Panc1 (cell line): ENCODE data around the gene P2RX1. TPM values are rescaled to one million over a fixed set of nuclear protein-coding genes. Genes with fewer than 3 reads are reported as not detected.

Experiments used
- ATAC-seq: fragments of 200-7000 bp; cut with Tn5 transposase; 2 replicates; pipeline ENCODE4 v1.9.1; 2020; ENCODE audit warnings: mild to moderate bottlenecking, moderate library complexity
- BruUV-seq: library from RNA; stranded (reverse); fragments of 400-500 nt; replicated peaks from 2 replicates; lab custom pipeline; 2021; lab: Mats Ljungman, UMichigan
- CTCF ChIA-PET: fragments of 300-600 bp; sonication (Branson Sonifier 250); formaldehyde crosslinking; loops from one replicate; lab custom pipeline; 2022; ENCODE audit warnings: antibody characterized with exemption; lab: Charles Lee
- POLR2A ChIA-PET: fragments of 300-600 bp; sonication (Branson Sonifier 250); formaldehyde crosslinking; loops from one replicate; lab custom pipeline; 2022; ENCODE audit warnings: antibody characterized with exemption; lab: Charles Lee
- DNase-seq: peaks from one replicate; pipeline ENCODE4 v3.0.0-alpha.2; 2010; ENCODE audit warnings: low read depth, low spot score
- H3K27ac ChIP-seq: 2 replicates; pipeline ENCODE4 v1.5.1; 2011; ENCODE audit warnings: mild to moderate bottlenecking, low read length, inconsistent platforms
- H3K27me3 ChIP-seq: fragments of 200-500 bp; sonication (Bioruptor generic); 2 replicates; pipeline ENCODE4 v1.6.0; 2014; ENCODE audit warnings: low read length, inconsistent platforms; ENCODE audit not compliant: control insufficient read depth, insufficient read depth
- H3K36me3 ChIP-seq: fragments of 200-500 bp; sonication (Bioruptor generic); 2 replicates; pipeline ENCODE4 v1.5.1; 2014; ENCODE audit warnings: inconsistent platforms, mild to moderate bottlenecking, low read length, moderate library complexity; ENCODE audit not compliant: control insufficient read depth, insufficient read depth
- H3K4me1 ChIP-seq: 2 replicates; pipeline ENCODE4 v1.5.1; 2011; ENCODE audit warnings: inconsistent platforms, mild to moderate bottlenecking, low read length, moderate library complexity; ENCODE audit not compliant: control insufficient read depth, insufficient read depth
- H3K4me3 ChIP-seq, 2 experiments: 2 replicates each; pipeline ENCODE4 v1.5.1; 2011 to 2012; ENCODE audit warnings: low read depth in 2 of 2, low read length in 2 of 2, mild to moderate bottlenecking in 2 of 2, inconsistent platforms in 1 of 2, moderate library complexity in 1 of 2
- H3K9me3 ChIP-seq: fragments of 200-500 bp; sonication (Bioruptor generic); 2 replicates; pipeline ENCODE4 v1.5.1; 2014; ENCODE audit warnings: low read depth, mild to moderate bottlenecking, inconsistent platforms, low read length, moderate library complexity; ENCODE audit not compliant: control insufficient read depth, insufficient read depth
- POLR2AphosphoS5 ChIP-seq: IDR thresholded peaks from 2 replicates; pipeline ENCODE4 v1.6.1; 2012; ENCODE audit warnings: mild to moderate bottlenecking, low read depth, low read length, moderate library complexity
- SIN3A ChIP-seq: IDR thresholded peaks from 2 replicates; pipeline ENCODE4 v1.6.1; 2012; ENCODE audit warnings: low read depth, mild to moderate bottlenecking, low read length, moderate library complexity, borderline replicate concordance; ENCODE audit not compliant: insufficient read depth
- TCF7L2 ChIP-seq: IDR thresholded peaks from 2 replicates; pipeline ENCODE4 v1.6.1; 2011; ENCODE audit warnings: mild to moderate bottlenecking, low read depth, low read length, inconsistent platforms
- in situ Hi-C: cut with HindIII; loops from 2 replicates; pipeline ENCODE4 v1.10.0; 2016; ENCODE audit warnings: low sequenced_read_pairs, low pct_unique_long_range_greater_than_20kb
- intact Hi-C: fragments of 100-400 bp; cut with micrococcal nuclease; formaldehyde crosslinking; loops from one replicate; pipeline ENCODE4 v1.10.0; 2022; ENCODE audit not compliant: unreplicated experiment
- total RNA-seq: library from RNA; stranded (reverse); gene quantifications from one replicate; pipeline ENCODE4 v1.2.1, GENCODE V29; 2021; ENCODE audit not compliant: unreplicated experiment
- TF ChIP-seq, protein P1 (sequence below): fragments of 450-650 bp; IDR thresholded peaks from 2 replicates; pipeline ENCODE4 v1.5.1; 2017; ENCODE audit warnings: mild to moderate bottlenecking
- TF ChIP-seq, protein P2 (sequence below), 2 experiments: IDR thresholded peaks; 2 replicates each; pipeline ENCODE4 v1.6.1; 2011 to 2012; ENCODE audit warnings: low read depth in 2 of 2, control low read depth in 1 of 2, low read length in 1 of 2, mild to moderate bottlenecking in 1 of 2, moderate library complexity in 1 of 2; ENCODE audit not compliant: insufficient read depth in 1 of 2

P2RX1 gene
- total RNA-seq, 1 experiment from 2014 or later, result not detected

DNA sequence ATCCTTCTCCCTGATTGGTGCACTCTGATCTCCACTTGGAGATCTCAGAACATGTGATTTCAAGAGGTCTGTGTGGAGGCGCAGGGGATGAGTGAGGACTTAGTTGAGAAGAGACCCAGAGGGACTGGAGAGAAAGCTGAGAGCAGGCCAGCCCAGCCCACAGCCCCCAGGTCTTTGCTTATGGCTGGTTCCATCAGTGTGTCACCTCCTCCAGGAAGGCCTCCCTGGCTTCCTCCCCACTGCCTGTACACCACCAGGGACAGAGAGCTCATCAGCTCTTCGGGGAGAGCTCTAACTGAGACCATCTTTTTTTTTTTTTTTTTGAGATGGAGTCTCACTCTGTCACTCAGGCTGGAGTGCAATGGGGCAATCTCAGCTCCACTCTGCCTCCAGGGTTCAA, 3.4 kb downstream of the P2RX1 start:
- no peak for ATAC-seq
- DNase-seq, result no peak
- Histone ChIP-seq H3K27ac (no peak overlapping the region), H3K9me3 (no peaks in the 10 kb centered on the region), H3K4me1 (no peaks in the 10 kb centered on the region; the same call in 1 of the 2 replicates), H3K27me3 (no peaks in the 10 kb centered on the region), H3K4me3 (no peak overlapping the region), H3K36me3 (no peaks in the 10 kb centered on the region)
- no TSS peak for BruUV-seq
- intact Hi-C loops, result no loop called here
- ChIA-PET POLR2A (interaction anchor here (0.5 kb wide), 1 partner anchor 153 kb away, joined by 3 read pairs; no protein-coding TSS in a partner anchor), CTCF (no interaction called here)
- TF ChIP-seq SIN3A (no peak), TCF7L2 (no peak), POLR2AphosphoS5 (no peak)
- TF ChIP-seq, protein P1, sequence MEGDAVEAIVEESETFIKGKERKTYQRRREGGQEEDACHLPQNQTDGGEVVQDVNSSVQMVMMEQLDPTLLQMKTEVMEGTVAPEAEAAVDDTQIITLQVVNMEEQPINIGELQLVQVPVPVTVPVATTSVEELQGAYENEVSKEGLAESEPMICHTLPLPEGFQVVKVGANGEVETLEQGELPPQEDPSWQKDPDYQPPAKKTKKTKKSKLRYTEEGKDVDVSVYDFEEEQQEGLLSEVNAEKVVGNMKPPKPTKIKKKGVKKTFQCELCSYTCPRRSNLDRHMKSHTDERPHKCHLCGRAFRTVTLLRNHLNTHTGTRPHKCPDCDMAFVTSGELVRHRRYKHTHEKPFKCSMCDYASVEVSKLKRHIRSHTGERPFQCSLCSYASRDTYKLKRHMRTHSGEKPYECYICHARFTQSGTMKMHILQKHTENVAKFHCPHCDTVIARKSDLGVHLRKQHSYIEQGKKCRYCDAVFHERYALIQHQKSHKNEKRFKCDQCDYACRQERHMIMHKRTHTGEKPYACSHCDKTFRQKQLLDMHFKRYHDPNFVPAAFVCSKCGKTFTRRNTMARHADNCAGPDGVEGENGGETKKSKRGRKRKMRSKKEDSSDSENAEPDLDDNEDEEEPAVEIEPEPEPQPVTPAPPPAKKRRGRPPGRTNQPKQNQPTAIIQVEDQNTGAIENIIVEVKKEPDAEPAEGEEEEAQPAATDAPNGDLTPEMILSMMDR, result no peak
- TF ChIP-seq, protein P2, sequence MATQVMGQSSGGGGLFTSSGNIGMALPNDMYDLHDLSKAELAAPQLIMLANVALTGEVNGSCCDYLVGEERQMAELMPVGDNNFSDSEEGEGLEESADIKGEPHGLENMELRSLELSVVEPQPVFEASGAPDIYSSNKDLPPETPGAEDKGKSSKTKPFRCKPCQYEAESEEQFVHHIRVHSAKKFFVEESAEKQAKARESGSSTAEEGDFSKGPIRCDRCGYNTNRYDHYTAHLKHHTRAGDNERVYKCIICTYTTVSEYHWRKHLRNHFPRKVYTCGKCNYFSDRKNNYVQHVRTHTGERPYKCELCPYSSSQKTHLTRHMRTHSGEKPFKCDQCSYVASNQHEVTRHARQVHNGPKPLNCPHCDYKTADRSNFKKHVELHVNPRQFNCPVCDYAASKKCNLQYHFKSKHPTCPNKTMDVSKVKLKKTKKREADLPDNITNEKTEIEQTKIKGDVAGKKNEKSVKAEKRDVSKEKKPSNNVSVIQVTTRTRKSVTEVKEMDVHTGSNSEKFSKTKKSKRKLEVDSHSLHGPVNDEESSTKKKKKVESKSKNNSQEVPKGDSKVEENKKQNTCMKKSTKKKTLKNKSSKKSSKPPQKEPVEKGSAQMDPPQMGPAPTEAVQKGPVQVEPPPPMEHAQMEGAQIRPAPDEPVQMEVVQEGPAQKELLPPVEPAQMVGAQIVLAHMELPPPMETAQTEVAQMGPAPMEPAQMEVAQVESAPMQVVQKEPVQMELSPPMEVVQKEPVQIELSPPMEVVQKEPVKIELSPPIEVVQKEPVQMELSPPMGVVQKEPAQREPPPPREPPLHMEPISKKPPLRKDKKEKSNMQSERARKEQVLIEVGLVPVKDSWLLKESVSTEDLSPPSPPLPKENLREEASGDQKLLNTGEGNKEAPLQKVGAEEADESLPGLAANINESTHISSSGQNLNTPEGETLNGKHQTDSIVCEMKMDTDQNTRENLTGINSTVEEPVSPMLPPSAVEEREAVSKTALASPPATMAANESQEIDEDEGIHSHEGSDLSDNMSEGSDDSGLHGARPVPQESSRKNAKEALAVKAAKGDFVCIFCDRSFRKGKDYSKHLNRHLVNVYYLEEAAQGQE (IDR thresholded peaks at IDR 0.05; ENCODE audit: insufficient read depth in 1 of 2, low read depth in 2 of 2, low read length in 1 of 2), result no peak
- in situ Hi-C loops, result no loop called here

DNA sequence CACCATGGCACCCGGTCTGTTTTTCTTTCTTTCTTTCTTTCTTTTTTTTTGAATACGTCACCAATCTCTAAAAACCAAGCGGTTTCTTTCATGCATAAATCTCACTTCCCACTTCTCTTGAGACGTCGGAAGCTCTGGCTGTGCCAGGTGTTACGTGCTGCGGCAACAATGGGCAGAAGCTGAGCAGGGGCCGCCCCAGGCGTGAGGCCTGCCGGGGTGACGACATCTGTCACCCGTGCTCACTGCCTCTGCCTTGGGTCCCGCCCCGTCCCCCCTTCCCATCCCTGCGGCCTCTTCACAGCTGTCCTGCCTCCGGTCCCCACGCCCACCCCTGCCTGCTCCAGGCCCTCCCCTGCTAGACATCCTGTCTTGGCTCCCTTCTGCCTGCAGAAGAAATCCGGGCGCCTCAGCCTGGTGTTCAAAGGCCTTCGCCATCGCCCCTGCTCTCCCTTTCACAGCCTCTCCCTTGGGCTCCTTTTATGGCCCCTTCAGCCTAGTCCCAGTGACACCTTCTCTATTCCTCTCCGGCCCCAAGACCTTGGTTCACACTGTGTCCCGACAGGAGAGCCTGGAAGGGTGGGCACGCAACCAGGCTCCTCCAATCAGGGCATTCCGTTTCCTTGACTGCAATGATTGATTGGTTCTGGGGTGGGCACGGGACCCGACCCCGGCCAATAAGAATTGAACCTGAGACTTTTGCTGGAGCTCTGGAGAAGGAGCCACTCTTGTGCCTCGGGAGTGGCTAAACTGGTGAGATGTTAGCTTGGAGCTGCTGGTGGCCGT, 4.8 kb downstream of the P2RX1 start:
- intact Hi-C loops (no loop called here), in situ Hi-C loops (no loop called here)
- Histone ChIP-seq H3K4me1 (no peaks in the 10 kb centered on the region; the same call in 1 of the 2 replicates), H3K9me3 (no peaks in the 10 kb centered on the region), H3K36me3 (no peaks in the 10 kb centered on the region), H3K27me3 (no peaks in the 10 kb centered on the region), H3K4me3 (no peak overlapping the region), H3K27ac (no peak overlapping the region)
- ATAC-seq, result no peak
- BruUV-seq, result no TSS peak
- ChIA-PET POLR2A (no interaction called here), CTCF (interaction anchor here (0.7 kb wide), 1 partner anchor 170 kb away, joined by 5 read pairs; no protein-coding TSS in a partner anchor)
- no peak for DNase-seq
- TF ChIP-seq, protein P2 (IDR thresholded peaks at IDR 0.05; ENCODE audit: insufficient read depth in 1 of 2, low read depth in 2 of 2, low read length in 1 of 2), result no peak
- TF ChIP-seq POLR2AphosphoS5, result no peak
